GM23338 (cell line): ENCODE measurements around the gene FUNDC2.

Experiments
- CTCF ChIP-seq, 2 experiments: fragments of 200-600 bp in 1 of 2; sonication (generic) in 1 of 2; conservative IDR thresholded peaks; 2 replicates each; pipeline versions ENCODE4 v1.5.1 to v1.6.1; 2016 to 2017; ENCODE audit warnings: antibody characterized with exemption in 2 of 2, low read depth in 2 of 2, mild to moderate bottlenecking in 2 of 2, moderate library complexity in 1 of 2
- ETS1 ChIP-seq: IDR thresholded peaks from 2 replicates; pipeline ENCODE4 v1.6.1; 2016; ENCODE audit warnings: antibody characterized with exemption
- ZNF462 ChIP-seq: fragments of 250-450 bp; sonication (Bioruptor Pico); IDR thresholded peaks from 2 replicates; pipeline ENCODE4 v1.5.0; 2020; ENCODE audit warnings: mild to moderate bottlenecking, moderate library complexity

- TF ChIP-seq CTCF (conservative IDR thresholded peaks at IDR 0.05; ENCODE audit: low read depth in 2 of 2) (no peak), ETS1 (no peak), ZNF462 (CRISPR knock-in tag) (no peak)
Measured at GRCh38 chrX:154988719-154989118, 37.9 kb upstream of the FUNDC2 start.
